PFSK-1 (cell line): ENCODE data around the gene ARHGEF10L.

Experiments
- POLR2AphosphoS5 ChIP-seq: IDR thresholded peaks from 2 replicates; pipeline ENCODE4 v1.6.1; 2012; ENCODE audit warnings: low read depth, mild to moderate bottlenecking, control low read depth, low read length, moderate library complexity
- REST ChIP-seq, 2 experiments: IDR thresholded peaks; 2 replicates each; pipeline versions ENCODE4 v1.6.1 to v1.8.0; 2011 to 2012; ENCODE audit warnings: low read depth in 2 of 2, low read length in 2 of 2, control low read depth in 1 of 2, inconsistent platforms in 1 of 2, mild to moderate bottlenecking in 1 of 2, moderate library complexity in 1 of 2; ENCODE audit not compliant: insufficient read depth in 1 of 2
- SIN3A ChIP-seq: IDR thresholded peaks from 2 replicates; pipeline ENCODE4 v1.6.1; 2012; ENCODE audit warnings: mild to moderate bottlenecking, low read length, moderate library complexity, borderline replicate concordance; ENCODE audit not compliant: insufficient read depth
- TAF1 ChIP-seq: IDR thresholded peaks from 2 replicates; pipeline ENCODE4 v1.6.1; 2012; ENCODE audit warnings: low read length, control low read depth, borderline replicate concordance; ENCODE audit not compliant: insufficient read depth

GRCh38 chr1:17557986-17558385, 18.5 kb downstream of the ARHGEF10L start:
- TF ChIP-seq POLR2AphosphoS5 (no peak), REST (IDR thresholded peaks at IDR 0.05; ENCODE audit: insufficient read depth in 1 of 2, low read depth in 2 of 2, low read length in 2 of 2) (no peak), TAF1 (no peak), SIN3A (no peak)
